ENCODE data around the gene GID4. TPM values are rescaled to one million over a fixed set of nuclear protein-coding genes. Genes with fewer than 3 reads are reported as not detected.

GID4 gene
- total RNA-seq, 1 experiment from 2014 or later, result 11.4 TPM

GRCh38 chr17:18115517-18115916, 76.3 kb downstream of the GID4 start:
- H4K8ac ChIP-seq (replicated peaks; ENCODE audit: insufficient read length, low read depth, low read length), result no peak overlapping the region
- no peak overlapping the region for H2BK120ac ChIP-seq (ENCODE audit: low read depth, low read length, poor library complexity, severe bottlenecking)
- no peak overlapping the region for H3T11ph ChIP-seq (ENCODE audit: low read length)
- H3K79me2 ChIP-seq (ENCODE audit: insufficient read depth, low read length), result no peaks in the 10 kb centered on the region
- no peak overlapping the region for H2AK5ac ChIP-seq (ENCODE audit: insufficient read length, low read length)
- no peaks in the 10 kb centered on the region for H3K9me3 ChIP-seq (ENCODE audit: control insufficient read depth, low read depth, low read length)
- H3K4me1 ChIP-seq (ENCODE audit: insufficient read depth, low read length), result no peaks in the 10 kb centered on the region
- H2AFZ ChIP-seq (ENCODE audit: low read length), result no peak overlapping the region
- Mint-ChIP-seq H3K4me1 (peaks cover 6 to 10% of the 10 kb centered on the region in 2 experiments), H3K36me3 (ENCODE audit: insufficient read depth in 1 of 3, low read depth in 3 of 3) (peaks cover 2 to 10% (median 3%) of the 10 kb centered on the region in 3 experiments; a peak in 5 of 7 replicates), H3K27ac (peak overlapping the region in 1 of 3 experiments; percentile 85; a peak in 2 of 7 replicates), H3K9me3 (peaks cover 8 to 14% of the 10 kb centered on the region in 2 experiments), H3K27me3 (ENCODE audit: low read depth) (peaks cover 10% of the 10 kb centered on the region), H3K4me3 (no peak overlapping the region)
- WGBS (ENCODE audit: extremely low coverage, insufficient read length, low lambda C conversion rate), result no CpG with 5 or more reads among the region's 7 CpGs
- H3K4ac ChIP-seq (ENCODE audit: low read depth, low read length), result no peak overlapping the region
- no peak overlapping the region for H4K91ac ChIP-seq (ENCODE audit: insufficient read length, low read depth, low read length)
- no peak overlapping the region for H3K56ac ChIP-seq (ENCODE audit: insufficient read length, low read depth, low read length)
- no peak overlapping the region for H2BK5ac ChIP-seq (ENCODE audit: insufficient read length, low read length)
- H3K23ac ChIP-seq (ENCODE audit: insufficient read length, low read depth, low read length), result no peak overlapping the region
- H3K9ac ChIP-seq (ENCODE audit: extremely low read depth, insufficient read length, low read length), result no peak overlapping the region
- H3K79me1 ChIP-seq (ENCODE audit: insufficient read depth, low read depth, low read length, poor library complexity, severe bottlenecking), result no peaks in the 10 kb centered on the region
- DNase-seq, result no peak
- H3K14ac ChIP-seq (ENCODE audit: insufficient read depth, low read length), result no peak overlapping the region
- H3K27ac ChIP-seq (ENCODE audit: insufficient read length, low read depth, low read length), result no peak overlapping the region
- no peak overlapping the region for H4K5ac ChIP-seq (ENCODE audit: insufficient read length, low read depth, low read length)
- no peak overlapping the region for H2BK20ac ChIP-seq (ENCODE audit: low read depth, low read length, poor library complexity, severe bottlenecking)
- no peak overlapping the region for H2BK12ac ChIP-seq (ENCODE audit: insufficient read length, low read depth, low read length)
- no peak for TF ChIP-seq CTCF (conservative IDR thresholded peaks at IDR 0.05)
- no peaks in the 10 kb centered on the region for H4K20me1 ChIP-seq (ENCODE audit: control insufficient read depth, insufficient read depth, insufficient read length)
- H3K23me2 ChIP-seq (ENCODE audit: insufficient read length, low read depth, low read length, poor library complexity, severe bottlenecking), result no peaks in the 10 kb centered on the region
- no peaks in the 10 kb centered on the region for H3K27me3 ChIP-seq (ENCODE audit: insufficient read depth, low read length)
- no peak overlapping the region for H3K4me2 ChIP-seq (ENCODE audit: insufficient read depth, insufficient read length, low read length)
- H2BK15ac ChIP-seq (ENCODE audit: low read depth, low read length), result no peak overlapping the region
- no peak overlapping the region for H3K18ac ChIP-seq (ENCODE audit: insufficient read length, low read depth, low read length)
